Fibroblast of lung (primary cell): ENCODE measurements around the gene PPM1A.

ENCODE experiments used
- CTCF ChIP-seq, 2 donors: IDR thresholded peaks in 1 of 2; conservative IDR thresholded peaks in 1 of 2; 1 replicate in 1 of 2; 2 replicates in 1 of 2; pipeline ENCODE4 v1.5.1; 2011 to 2012; ENCODE audit warnings: low read length in 2 of 2, control low read depth in 1 of 2, inconsistent platforms in 1 of 2, low read depth in 1 of 2, mild to moderate bottlenecking in 1 of 2
- EZH2 ChIP-seq: IDR thresholded peaks from 2 replicates; pipeline ENCODE4 v1.5.1; 2012; ENCODE audit warnings: low read length, control low read depth, mild to moderate bottlenecking; ENCODE audit errors: missing control alignments

GRCh38 chr14:60303745-60304144 is 54.7 kb downstream of the PPM1A start:
- TF ChIP-seq EZH2: no peak
- no peak for TF ChIP-seq CTCF (conservative IDR thresholded peaks at IDR 0.05 in 1 of 2, IDR thresholded peaks at IDR 0.05 in 1 of 2; ENCODE audit: low read depth in 1 of 2, low read length in 2 of 2)
